NK-92 treated with Interleukin-12 subunit alpha and Interleukin-12 subunit beta, amount 100 ng/mL, for 24 hours (cell line): Measurements from ENCODE around the gene KRTAP4-7.
"Not testable (repeated sequence)": the region's sequence is repeated elsewhere in the genome, so short reads cannot be mapped to it uniquely, and the experiment has no call there.

Source experiments
- DNase-seq: peaks from one replicate; lab custom pipeline; 2025; lab: John Stamatoyannopoulos, UW

Gene KRTAP4-7

GRCh38 chr17:41108728-41109386, 24.9 kb downstream of the KRTAP4-7 start:
- DNase-seq, result not testable (repeated sequence)

GRCh38 chr17:41111151-41111885, 27.4 kb downstream of the KRTAP4-7 start:
- no peak for DNase-seq

DNA sequence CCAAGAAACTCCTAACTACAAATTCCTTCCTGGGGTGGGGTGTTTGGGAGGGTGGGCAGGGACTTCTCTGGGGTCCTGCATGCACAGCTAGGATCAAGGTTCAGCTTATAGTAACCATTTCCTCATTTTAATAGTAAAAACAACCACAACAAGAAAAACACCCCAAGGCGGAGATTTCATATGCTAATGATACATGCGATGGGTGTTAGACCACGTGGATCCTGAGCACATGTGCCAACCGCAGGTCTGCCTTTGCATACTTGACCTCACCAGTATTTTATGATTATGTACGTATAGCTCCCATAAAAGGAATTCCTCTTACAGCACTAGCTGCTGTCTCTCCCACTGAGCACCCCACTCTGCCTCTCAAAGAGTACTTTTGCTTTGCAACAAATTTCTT, 32.3 kb downstream of the KRTAP4-7 start:
- no peak for DNase-seq

DNA sequence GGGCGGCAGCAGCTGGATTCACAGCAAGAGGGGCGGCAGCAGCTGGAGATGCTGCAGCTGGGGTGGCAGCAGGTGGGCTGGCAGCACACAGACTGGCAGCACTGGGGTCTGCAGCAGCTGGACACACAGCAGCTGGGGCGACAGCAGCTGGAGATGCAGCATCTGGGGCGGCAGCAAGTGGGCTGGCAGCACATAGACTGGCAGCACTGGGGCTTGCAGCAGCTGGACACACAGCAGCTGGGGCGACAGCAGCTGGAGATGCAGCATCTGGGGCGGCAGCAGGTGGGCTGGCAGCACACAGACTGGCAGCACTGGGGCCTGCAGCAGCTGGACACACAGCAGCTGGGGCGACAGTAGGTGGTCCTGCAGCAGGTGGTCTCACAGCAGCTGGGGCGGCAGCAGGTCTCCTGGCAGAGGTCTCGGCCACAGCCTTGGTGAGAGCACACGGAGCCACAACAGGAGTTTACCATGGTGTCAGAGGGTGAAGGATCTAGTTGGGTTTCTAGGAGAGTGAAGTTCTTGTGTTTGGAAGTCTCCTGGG, 34.0 kb downstream of the KRTAP4-7 start, which contains the start of gene KRTAP4-11:
Gene KRTAP4-11, minus strand, starts transcription at position 528 of the 541 bp plus-strand sequence. Its CDS starts 58 bp downstream, at position 470.
- not testable (repeated sequence) for DNase-seq

DNA sequence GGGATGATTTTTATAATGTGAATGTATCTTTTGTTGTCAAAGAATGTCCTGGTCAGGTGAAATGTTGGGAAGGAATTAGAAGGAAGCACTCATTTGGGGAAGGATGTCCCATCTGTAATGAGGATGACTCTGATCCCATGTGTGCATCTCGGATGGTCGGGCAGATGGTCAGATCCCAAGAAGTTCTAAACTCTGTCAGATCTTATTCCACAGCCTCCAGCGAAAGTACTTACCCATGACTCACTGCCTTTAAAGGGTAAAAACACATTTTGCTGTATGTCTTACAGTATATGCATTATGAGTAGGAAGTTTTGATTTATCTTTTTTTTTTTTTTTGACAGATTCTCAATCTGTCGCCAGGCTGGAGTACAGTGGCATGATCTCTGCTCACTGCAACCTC, 34.8 kb downstream of the KRTAP4-7 start:
- DNase-seq, result no peak

- not testable (repeated sequence) for DNase-seq
Measured at GRCh38 chr17:41119696-41120690, 36.0 kb downstream of the KRTAP4-7 start.

- no peak for DNase-seq
Measured at GRCh38 chr17:41121742-41122141, 37.8 kb downstream of the KRTAP4-7 start.

GRCh38 chr17:41123292-41123990, 39.5 kb downstream of the KRTAP4-7 start:
- not testable (repeated sequence) for DNase-seq

DNA sequence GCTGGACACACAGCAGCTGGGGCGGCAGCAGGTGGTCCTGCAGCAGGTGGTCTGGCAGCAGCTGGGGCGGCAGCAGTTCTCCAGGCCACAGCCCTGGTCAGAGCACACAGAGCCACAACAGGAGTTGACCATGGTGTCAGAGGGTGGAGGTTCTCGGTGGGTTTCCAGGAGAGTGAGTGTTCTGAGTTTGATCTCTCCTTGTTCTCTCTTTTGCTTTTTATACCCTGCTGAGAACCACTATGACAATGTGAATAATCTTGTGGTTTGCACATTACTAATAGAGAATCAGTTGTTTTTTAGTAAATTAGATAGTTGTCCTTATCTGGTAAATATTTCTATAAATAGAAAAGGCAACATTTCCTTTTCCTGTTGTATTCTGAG, 40.0 kb downstream of the KRTAP4-7 start, which contains the start of gene KRTAP4-12:
Gene KRTAP4-12, minus strand, starts transcription at position 192 of the 381 bp plus-strand sequence. Its CDS starts 60 bp downstream, at position 132.
- DNase-seq, result not testable (repeated sequence)

GRCh38 chr17:41125064-41125463, 41.1 kb downstream of the KRTAP4-7 start:
- no peak for DNase-seq

DNA sequence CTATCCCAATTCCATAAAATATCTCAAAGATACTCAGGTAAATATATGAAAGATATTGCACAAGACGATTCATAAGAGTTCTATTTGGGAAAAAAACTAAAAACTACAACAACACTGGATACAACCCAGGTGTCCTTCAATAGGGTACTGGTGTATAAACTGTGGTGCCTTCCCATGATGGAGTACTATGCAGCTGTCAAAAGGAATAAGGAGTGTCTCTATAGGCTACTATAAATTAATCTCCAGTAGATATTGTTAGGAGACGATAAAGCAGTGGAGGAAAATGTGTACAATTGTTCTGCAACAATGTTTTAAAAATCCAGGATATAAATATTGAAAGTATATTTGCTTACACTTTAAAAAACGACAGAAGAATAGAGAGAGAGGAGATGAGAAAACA, 42.5 kb downstream of the KRTAP4-7 start:
- DNase-seq, result no peak

DNA sequence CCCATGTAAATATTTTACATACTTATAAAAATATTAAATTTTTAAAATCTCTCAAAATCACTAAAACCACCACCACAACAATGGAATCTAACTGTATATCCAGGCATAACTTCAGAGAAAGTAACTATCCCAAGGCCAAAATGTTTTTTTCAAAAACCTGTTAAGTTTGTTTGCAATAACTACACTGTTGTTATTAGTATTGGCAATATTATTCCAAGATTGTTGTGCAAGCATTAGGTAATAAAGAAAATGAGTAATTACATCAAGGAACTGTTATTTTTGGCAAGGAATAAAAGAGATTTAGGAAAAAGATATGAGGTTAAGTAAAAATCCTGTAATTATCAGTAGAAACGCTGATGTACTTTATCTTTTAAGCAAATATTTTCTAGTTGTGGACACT, 43.4 kb downstream of the KRTAP4-7 start:
- no peak for DNase-seq

DNA sequence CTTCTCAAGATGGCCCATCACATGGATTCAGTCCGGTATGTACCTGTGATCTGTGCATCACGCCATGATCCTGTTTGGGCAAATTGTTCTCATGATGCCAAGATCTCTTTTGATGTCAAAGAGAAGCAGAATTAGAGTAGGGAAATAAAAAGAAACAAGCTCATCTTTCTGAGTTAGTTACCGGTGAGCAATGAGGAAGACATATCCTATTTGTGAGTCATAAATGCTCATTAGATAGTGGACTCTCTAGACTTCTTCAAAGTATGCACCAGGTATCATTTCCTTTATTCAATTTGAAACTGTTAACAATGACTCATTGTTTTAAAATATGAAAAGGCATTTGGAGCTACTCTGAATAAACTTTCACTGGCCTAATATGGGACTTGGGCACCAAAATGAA, 48.0 kb downstream of the KRTAP4-7 start:
- DNase-seq, result no peak

- no peak for DNase-seq
Measured at GRCh38 chr17:41133880-41134735, 50.2 kb downstream of the KRTAP4-7 start.
